ENCODE measurements around the gene HPCAL4. TPM values are rescaled to one million over a fixed set of nuclear protein-coding genes. Genes with fewer than 3 reads are reported as not detected.
A peak's percentile ranks its signal among the peaks of the same experiment; 100 is the strongest.

Gene HPCAL4
- total RNA-seq (2014; rRNA removed; shearing (Covaris generic)) = 0.06 and 0.13 TPM in 2 replicates

GRCh38 chr1:39691383-39692151 is at the start of gene HPCAL4:
Gene HPCAL4 (minus strand): TSS chr1:39691433. CDS start chr1:39684603, 6,830 bp downstream.
- no peak within 1 kb of the TSS for H3K27ac ChIP-seq

DNA sequence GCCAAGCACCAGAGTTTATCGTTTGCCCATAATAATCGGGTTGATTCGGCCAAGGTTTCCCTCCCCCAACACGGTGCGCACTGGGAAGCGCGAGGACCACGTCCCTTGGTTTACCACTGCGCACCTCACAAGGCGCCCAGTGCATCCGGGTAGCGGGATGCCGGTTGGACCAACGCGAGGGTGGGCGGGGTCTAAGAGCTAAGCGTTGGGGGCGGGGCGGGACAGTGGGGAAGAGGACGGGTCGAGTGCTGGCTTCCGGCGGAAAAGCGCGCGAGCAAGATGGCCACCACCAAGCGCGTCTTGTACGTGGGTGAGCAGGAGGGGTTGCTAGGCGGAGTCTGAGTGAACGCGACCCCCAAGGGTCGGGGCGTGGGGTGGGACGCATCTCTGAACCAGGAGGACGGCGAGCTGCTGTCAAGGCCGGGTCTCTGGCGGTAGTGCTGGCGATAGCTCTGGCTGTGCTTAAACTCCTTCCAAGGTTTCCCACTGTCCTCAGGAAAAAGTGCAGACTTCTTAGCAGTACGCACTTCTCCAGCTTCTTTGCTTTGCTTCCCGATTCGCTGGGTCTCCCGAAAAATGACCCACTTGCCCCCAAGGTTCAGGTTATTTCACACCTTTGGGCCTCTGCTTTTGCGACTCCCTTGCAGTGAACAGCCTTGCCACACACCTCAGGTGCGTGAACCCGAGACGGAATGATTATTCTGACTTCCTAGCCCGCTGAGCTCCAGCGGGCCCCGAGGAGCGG is 47.6 kb upstream of the HPCAL4 start, which contains the start of gene PPIE:
Gene PPIE, plus strand, starts transcription at position 261 of the 745 bp plus-strand sequence. Its CDS starts 19 bp downstream, at position 280.
- no peaks in the 10 kb centered on the region for H3K9me3 ChIP-seq (replicated peaks)
- peaks cover 8% of the 10 kb centered on the region for H3K4me1 ChIP-seq (replicated peaks)

More at GRCh38 chr1:39691383-39692151, at the start of gene HPCAL4:
- DNase-seq (ENCODE audit: low read depth in 1 of 2, low spot score in 2 of 2) = peak; percentile 74 to 89
- peaks cover 69% of the 10 kb centered on the region for H3K27me3 ChIP-seq (replicated peaks)
- H3K4me3 ChIP-seq = peak within 1 kb of the TSS; percentile 33
- H3K9me3 ChIP-seq (replicated peaks) = no peaks in the 10 kb centered on the region
- H3K36me3 ChIP-seq = no peaks in the 10 kb centered on the region
- H3K4me1 ChIP-seq (replicated peaks) = peaks cover 16% of the 10 kb centered on the region

DNA sequence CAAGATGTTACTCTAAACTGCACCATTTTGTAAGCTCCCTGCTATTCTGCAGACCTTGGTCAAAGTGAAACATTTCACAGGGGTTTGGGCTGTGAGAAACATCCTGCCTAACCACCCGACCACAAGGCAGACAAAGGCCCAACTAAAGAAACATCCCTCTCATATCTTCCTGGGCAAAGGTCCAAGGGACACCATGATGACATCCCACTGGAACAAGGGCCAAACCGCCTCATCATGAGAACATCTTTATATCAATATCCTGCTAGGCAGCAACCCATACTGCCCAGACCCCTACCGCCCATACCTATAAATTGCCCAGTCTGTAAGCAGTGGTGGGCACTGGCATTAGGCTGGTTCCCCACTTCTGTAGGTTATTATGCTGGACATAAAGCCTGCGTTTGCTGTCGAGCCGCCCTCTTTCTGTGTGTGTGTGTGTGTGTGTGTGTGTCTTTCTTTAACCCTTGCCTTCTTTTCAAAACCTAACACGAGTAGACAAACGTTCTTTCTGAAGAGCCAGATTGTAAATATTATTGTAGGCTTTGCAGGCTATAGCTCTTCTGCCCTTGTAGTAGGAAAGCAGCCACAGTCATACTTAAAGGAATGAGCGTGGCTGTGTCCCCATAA is 46.4 kb upstream of the HPCAL4 start:
- H3K4me1 ChIP-seq (replicated peaks) = peaks cover 8% of the 10 kb centered on the region
- H3K9me3 ChIP-seq (replicated peaks) = no peaks in the 10 kb centered on the region
- H3K4me3 ChIP-seq = no peak overlapping the region
- H3K27me3 ChIP-seq (replicated peaks) = peaks cover 4% of the 10 kb centered on the region; the same call in 1 of the 2 replicates
- DNase-seq (ENCODE audit: low read depth in 1 of 2, low spot score in 2 of 2) = no peak
- H3K36me3 ChIP-seq = peaks cover 23% of the 10 kb centered on the region
- no peak overlapping the region for H3K27ac ChIP-seq

More for the DNA sequence above, 47.6 kb upstream of the HPCAL4 start, which contains the start of gene PPIE:
- Histone ChIP-seq H3K36me3 (peaks cover 35% of the 10 kb centered on the region), H3K4me3 (peak within 1 kb of the TSS; percentile 76), H3K27me3 (replicated peaks) (no peaks in the 10 kb centered on the region), H3K27ac (peak within 1 kb of the TSS; percentile 56)
- DNase-seq (ENCODE audit: low read depth in 1 of 2, low spot score in 2 of 2) = peak; percentile 72 to 94

DNA sequence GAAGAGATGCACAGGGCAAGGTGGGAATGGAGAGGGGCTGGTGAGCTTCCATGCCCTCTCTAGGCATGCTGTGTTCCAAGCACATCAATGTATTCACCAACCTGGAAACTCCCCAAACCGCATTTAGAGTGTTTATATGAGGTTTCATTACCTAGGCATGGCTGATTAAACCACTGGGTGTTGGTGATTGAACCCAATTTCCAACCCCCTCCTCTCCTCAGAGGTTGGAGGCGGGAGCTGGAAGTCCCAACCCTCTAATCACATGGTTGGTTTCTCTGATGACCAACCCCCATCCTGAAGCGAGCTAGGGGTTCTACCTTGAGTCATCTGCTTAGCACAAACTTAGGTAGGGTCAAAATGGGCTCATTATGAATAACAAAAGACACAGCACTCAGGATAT is 44.5 kb upstream of the HPCAL4 start:
- H3K27ac ChIP-seq = no peak overlapping the region
- H3K27me3 ChIP-seq (replicated peaks) = peaks cover 13% of the 10 kb centered on the region; the same call in 1 of the 2 replicates
- H3K4me3 ChIP-seq = no peak overlapping the region
- peaks cover 8% of the 10 kb centered on the region for H3K4me1 ChIP-seq (replicated peaks)
- H3K9me3 ChIP-seq (replicated peaks) = no peaks in the 10 kb centered on the region
- H3K36me3 ChIP-seq = peaks cover 6% of the 10 kb centered on the region
- no peak for DNase-seq (ENCODE audit: low read depth in 1 of 2, low spot score in 2 of 2)

DNA sequence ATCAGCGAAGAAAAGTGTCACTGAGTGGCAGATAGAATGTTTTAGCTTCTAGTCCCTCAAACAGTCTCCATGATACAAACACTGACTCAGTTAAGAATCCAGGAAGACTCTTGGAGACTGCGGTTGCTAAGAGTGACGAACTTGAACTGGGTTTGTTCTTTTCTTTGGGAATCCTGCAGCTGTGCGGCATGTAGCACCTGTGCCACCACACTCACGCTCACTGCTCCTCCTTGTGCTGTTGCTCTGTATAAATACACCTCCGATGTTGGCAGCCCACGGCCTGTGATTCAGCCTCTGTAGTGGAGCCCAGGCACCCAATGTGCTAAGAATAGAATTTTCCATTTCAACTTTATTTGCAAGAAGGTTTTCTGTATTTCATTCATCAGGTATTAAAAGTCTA is 41.9 kb upstream of the HPCAL4 start:
- Histone ChIP-seq H3K9me3 (replicated peaks) (no peaks in the 10 kb centered on the region), H3K4me3 (no peak overlapping the region), H3K27me3 (replicated peaks) (peaks cover 28% of the 10 kb centered on the region), H3K4me1 (replicated peaks) (no peaks in the 10 kb centered on the region), H3K27ac (no peak overlapping the region), H3K36me3 (no peaks in the 10 kb centered on the region)
- DNase-seq (ENCODE audit: low read depth in 1 of 2, low spot score in 2 of 2) = no peak

DNA sequence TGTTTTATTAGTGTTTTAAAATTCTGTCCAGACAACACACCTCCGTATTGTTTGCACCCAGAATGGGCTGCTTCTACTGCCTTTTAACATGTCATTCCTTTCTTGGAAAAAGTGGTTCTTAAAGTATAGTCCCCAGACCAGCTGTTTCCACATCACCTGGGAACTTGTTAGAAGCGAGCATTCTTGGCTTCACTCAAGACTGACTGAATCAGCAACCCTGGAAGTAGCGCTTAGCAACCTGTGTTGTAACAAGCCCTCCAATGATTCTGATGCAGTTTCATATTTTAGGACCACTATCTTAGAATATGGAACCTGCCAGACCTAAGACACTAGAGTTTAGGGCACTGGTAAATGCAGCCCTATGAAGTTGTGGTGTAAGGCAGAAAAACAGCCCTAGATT is 41.5 kb upstream of the HPCAL4 start:
- H3K27ac ChIP-seq = no peak overlapping the region
- DNase-seq (ENCODE audit: low read depth in 1 of 2, low spot score in 2 of 2) = no peak
- H3K27me3 ChIP-seq (replicated peaks) = peaks cover 28% of the 10 kb centered on the region
- no peaks in the 10 kb centered on the region for H3K9me3 ChIP-seq (replicated peaks)
- no peak overlapping the region for H3K4me3 ChIP-seq
- no peaks in the 10 kb centered on the region for H3K4me1 ChIP-seq (replicated peaks)
- no peaks in the 10 kb centered on the region for H3K36me3 ChIP-seq

DNA sequence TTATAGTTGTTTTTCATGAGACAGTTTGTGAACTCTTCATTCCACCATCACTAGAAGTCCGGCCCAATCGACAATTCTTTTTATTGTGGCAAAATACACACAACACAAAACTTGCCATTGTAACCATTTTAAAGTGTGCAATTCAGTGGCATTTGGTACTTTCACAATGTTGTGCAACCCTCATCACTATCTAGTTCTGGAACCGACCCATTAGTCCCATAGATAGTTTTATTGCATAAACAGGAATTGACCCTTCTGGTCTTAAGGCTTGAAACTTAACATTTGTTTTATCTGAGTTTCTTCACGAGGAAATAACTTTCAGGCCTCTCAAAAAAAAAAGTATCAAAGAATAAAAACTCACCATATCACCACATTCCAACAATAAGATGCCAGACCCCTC is 38.6 kb upstream of the HPCAL4 start:
- Histone ChIP-seq H3K9me3 (replicated peaks) (no peaks in the 10 kb centered on the region), H3K36me3 (no peaks in the 10 kb centered on the region), H3K4me3 (no peak overlapping the region), H3K27ac (no peak overlapping the region), H3K27me3 (replicated peaks) (peaks cover 54% of the 10 kb centered on the region), H3K4me1 (replicated peaks) (no peaks in the 10 kb centered on the region)
- DNase-seq (ENCODE audit: low read depth in 1 of 2, low spot score in 2 of 2) = no peak

- no peak overlapping the region for H3K4me3 ChIP-seq
- no peak overlapping the region for H3K27ac ChIP-seq
- no peaks in the 10 kb centered on the region for H3K36me3 ChIP-seq
- DNase-seq (ENCODE audit: low read depth in 1 of 2, low spot score in 2 of 2) = no peak
- no peaks in the 10 kb centered on the region for H3K4me1 ChIP-seq (replicated peaks)
- no peaks in the 10 kb centered on the region for H3K9me3 ChIP-seq (replicated peaks)
- peaks cover 60% of the 10 kb centered on the region for H3K27me3 ChIP-seq (replicated peaks)
Measured at GRCh38 chr1:39729030-39729429, 37.8 kb upstream of the HPCAL4 start.

DNA sequence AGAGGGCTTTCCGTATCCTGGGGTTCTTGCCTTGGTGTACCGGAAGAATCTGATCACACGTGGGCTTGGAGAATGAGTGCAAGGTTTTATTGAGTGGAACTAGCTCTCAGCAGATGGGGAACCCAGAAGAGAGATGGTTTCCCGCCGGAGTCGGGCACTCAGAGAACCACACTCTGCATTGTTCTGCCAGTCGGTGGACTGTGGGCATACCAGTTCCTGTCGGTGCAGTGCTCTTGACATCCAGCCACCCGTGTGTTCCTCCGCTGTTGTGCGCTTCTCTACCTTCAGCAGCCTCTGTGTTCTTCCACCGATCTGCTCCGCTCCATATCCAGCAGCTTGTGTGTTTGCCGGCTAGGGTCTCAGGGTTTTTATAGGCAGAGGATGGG is 36.7 kb upstream of the HPCAL4 start:
- Histone ChIP-seq H3K4me3 (no peak overlapping the region), H3K9me3 (replicated peaks) (no peaks in the 10 kb centered on the region), H3K36me3 (no peaks in the 10 kb centered on the region), H3K27me3 (replicated peaks) (peaks cover 63% of the 10 kb centered on the region), H3K4me1 (replicated peaks) (no peaks in the 10 kb centered on the region), H3K27ac (no peak overlapping the region)
- no peak for DNase-seq (ENCODE audit: low read depth in 1 of 2, low spot score in 2 of 2)

- Histone ChIP-seq H3K36me3 (no peaks in the 10 kb centered on the region), H3K9me3 (replicated peaks) (no peaks in the 10 kb centered on the region), H3K4me3 (no peak overlapping the region), H3K27ac (no peak overlapping the region), H3K4me1 (replicated peaks) (no peaks in the 10 kb centered on the region), H3K27me3 (replicated peaks) (peaks cover 58% of the 10 kb centered on the region)
- no peak for DNase-seq (ENCODE audit: low read depth in 1 of 2, low spot score in 2 of 2)
Measured at GRCh38 chr1:39727221-39727931, 36.1 kb upstream of the HPCAL4 start.

- H3K36me3 ChIP-seq = no peaks in the 10 kb centered on the region
- no peak overlapping the region for H3K4me3 ChIP-seq
- H3K9me3 ChIP-seq (replicated peaks) = no peaks in the 10 kb centered on the region
- DNase-seq (ENCODE audit: low read depth in 1 of 2, low spot score in 2 of 2) = no peak
- no peaks in the 10 kb centered on the region for H3K4me1 ChIP-seq (replicated peaks)
- H3K27me3 ChIP-seq (replicated peaks) = peaks cover 56% of the 10 kb centered on the region
- H3K27ac ChIP-seq = no peak overlapping the region
Measured at GRCh38 chr1:39726600-39726999, 35.4 kb upstream of the HPCAL4 start.

- Histone ChIP-seq H3K27ac (no peak overlapping the region), H3K4me1 (replicated peaks) (no peaks in the 10 kb centered on the region), H3K4me3 (no peak overlapping the region), H3K36me3 (no peaks in the 10 kb centered on the region), H3K27me3 (replicated peaks) (peaks cover 44% of the 10 kb centered on the region), H3K9me3 (replicated peaks) (no peaks in the 10 kb centered on the region)
- no peak for DNase-seq (ENCODE audit: low read depth in 1 of 2, low spot score in 2 of 2)
Measured at GRCh38 chr1:39722495-39722894, 31.3 kb upstream of the HPCAL4 start.

DNA sequence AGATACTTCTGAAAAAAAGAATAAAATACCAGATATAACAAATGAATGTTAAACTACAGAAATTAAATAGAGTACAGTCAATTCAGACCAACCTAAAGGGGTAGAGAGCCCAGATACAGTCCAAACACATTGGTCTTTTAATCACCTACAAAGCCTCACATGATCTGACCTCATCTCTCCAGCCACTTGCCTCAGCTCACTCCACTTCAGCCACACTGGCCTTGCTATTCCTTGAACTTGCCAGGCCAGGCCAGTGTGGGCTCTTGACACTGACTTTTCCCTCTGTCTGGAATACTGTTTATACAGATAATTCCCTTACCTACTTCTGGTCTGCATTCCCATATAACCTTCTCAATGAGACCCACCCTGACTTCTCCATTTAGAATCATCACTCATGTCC is 30.4 kb upstream of the HPCAL4 start:
- H3K27ac ChIP-seq = no peak overlapping the region
- H3K4me1 ChIP-seq (replicated peaks) = no peaks in the 10 kb centered on the region
- H3K36me3 ChIP-seq = no peaks in the 10 kb centered on the region
- DNase-seq (ENCODE audit: low read depth in 1 of 2, low spot score in 2 of 2) = no peak
- no peak overlapping the region for H3K4me3 ChIP-seq
- no peaks in the 10 kb centered on the region for H3K9me3 ChIP-seq (replicated peaks)
- H3K27me3 ChIP-seq (replicated peaks) = peaks cover 44% of the 10 kb centered on the region

All from SJSA1 (cell line).